ENCODE results near the gene GARIN5A.

GRCh38 chr19:50420127-50420526 is 56.5 kb downstream of the GARIN5A start:
- no peak for TF ChIP-seq GATA2 (IDR thresholded peaks at IDR 0.05; ENCODE audit: low read depth, low read length)
- no peak for TF ChIP-seq GATA3 (IDR thresholded peaks at IDR 0.05; ENCODE audit: low read depth, low read length)

Data from SH-SY5Y (cell line).